HG02885 (cell line): ENCODE measurements around the gene ZNF426.
"Not testable (repeated sequence)": the region's sequence is repeated elsewhere in the genome, so short reads cannot be mapped to it uniquely, and the experiment has no call there.

Source experiments
- ATAC-seq: cut with Tn5 transposase; IDR thresholded peaks from one replicate; pipeline ENCODE4 v1.9.1; 2021; ENCODE audit warnings: mild to moderate bottlenecking; ENCODE audit not compliant: unreplicated experiment, poor library complexity

Gene ZNF426

GRCh38 chr19:9538183-9539058 is at the start of gene ZNF426:
Gene ZNF426 (minus strand): TSS chr19:9538645. CDS start chr19:9536232, 2,413 bp downstream.
- no peak for ATAC-seq

DNA sequence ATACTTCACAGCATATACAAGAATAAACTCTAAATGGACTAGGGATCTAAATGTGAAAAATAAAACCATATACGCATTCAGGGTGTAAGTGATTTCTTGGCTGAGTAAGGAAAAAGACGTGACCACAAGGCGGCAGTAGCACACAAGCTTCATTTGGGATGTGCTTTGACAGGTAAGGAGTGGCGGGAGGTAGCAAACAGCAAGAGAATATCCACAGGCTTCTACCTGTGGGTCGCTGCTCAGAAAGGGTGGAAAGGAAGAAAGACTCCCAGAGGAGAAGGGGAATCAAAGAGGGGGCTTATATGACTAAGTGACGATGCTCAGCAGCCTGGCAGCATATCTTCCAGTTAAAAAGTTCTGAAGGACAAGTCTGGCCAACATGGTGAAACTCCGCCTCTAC is 48.3 kb upstream of the ZNF426 start:
- ATAC-seq: no peak

DNA sequence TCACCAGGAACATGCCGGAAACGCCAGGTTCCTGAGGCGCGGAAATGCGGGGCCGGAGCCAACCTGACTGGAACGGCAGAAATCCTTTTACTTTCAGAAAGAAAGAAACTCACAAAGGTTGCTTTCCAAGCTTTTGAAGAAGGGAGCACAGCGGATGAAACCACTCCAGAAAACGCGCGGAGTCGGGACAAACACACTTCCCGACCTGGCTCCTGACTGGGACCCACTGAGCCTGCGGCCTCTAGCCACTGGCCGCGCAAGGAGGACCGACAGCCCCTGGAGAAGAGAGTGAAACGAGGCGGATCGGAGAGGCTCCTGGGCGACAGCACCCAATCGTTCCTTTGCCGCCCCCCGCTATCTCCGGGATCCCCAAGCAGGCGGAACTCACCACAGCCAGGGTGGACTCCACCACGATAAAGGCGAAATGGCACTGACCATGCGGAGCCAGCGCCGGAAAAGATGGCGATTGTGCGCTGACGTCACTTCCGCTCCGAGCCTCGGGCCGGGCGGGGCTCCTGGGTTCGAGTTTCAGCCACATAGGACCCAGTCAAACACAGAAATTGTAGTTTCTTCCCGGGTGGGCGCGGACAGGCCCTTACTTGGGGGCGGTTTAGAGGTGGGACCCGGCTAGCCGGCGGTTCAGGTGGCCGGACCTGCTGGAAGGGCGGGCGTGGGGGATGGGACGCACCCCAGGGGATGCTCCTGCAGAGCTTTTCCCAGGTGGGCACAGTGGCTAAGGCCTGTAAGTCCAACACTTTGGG is 45.8 kb upstream of the ZNF426 start, which contains the start of gene ZNF121:
ZNF121 (minus strand) TSS at position 432 of the 761 bp plus-strand sequence. CDS start 16,407 bp downstream, outside the sequence.
- ATAC-seq: peak; percentile 93

DNA sequence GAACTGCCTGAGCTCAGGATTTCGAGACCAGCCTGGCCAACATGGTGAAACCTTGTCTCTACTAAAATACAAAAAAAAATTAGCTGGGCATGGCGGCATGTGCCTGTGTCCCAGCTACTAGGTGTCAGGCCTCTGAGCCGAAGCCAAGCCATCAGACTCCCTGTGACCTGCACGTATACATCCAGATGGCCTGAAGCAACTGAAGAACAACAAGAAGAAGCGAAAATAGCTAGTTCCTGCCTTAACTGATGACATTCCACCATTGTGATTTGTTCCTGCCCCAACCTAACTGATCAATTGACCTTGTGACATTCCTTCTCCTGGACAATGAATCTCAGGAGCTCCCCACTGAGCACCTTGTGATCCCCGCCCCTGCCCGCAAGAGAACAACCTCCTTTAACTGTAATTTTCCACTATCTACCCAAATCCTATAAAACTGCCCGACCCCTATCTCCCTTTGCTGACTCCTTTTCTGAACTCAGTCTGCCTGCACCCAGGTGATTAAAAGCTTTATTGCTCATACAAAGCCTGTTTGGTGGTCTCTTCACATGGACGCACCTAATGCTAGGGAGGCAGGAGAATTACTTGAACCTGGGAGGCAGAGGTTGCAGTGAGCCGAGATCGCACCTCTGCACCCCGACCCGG is 43.8 kb upstream of the ZNF426 start:
- ATAC-seq: not testable (repeated sequence)

- no peak for ATAC-seq
These were observed 42.3 kb upstream of the ZNF426 start for GRCh38 chr19:9580728-9581127.

GRCh38 chr19:9570255-9570654 is 31.8 kb upstream of the ZNF426 start:
- ATAC-seq: no peak

DNA sequence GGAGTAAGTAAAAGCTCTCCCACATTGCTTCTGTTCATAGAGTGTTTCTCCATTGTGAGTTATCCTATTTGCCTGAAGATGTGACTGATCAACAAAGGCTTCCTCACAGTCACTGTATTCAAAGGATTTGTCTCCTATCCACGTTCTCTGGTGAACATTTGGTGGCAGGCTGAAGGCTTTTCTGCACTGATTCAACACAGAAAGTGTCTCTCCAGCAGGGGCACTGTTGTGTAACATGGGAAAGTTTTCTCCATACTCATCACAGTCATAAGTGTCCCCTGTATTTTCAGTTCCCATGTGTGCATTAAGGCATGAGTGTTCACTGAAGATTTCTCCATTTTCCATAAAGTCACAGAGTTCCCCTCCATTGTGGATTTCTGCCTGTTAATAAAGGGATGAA is 28.3 kb upstream of the ZNF426 start:
- ATAC-seq: no peak

DNA sequence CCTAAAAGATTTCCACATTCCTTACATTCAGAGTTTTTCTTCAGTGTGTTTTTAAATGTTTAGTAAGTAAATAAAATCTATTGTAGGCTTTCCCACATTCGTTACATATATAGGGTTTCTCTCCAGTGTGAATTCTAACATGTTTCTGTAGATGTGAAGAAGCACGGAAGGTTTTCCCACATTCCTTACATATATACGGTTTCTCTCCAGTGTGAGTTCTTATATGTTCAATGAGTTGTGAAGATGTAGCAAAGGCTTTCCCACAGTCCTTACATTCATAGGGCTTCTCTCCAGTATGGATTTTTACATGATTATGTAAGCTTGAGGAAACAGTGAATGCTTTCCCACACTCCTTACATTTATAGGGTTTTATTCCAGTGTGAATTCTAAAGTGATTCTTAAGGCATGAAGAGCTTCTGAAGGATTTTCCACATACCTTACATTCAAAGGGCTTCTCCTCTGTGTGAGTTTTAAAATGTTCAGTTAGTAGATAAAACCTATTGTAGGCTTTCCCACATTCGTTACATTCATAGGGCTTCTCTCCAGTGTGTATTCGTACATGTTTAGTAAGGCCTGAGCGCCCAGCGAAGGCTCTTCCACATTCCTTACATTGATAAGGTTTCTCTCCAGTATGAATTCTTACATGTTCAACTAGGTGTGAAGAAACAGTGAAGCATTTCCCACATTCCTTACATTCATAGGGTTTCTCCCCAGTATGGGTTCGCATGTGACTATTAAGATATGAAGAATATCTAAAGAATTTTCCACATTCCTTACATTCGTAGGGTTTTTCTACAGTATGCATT is 27.7 kb upstream of the ZNF426 start:
- no peak for ATAC-seq

- no peak for ATAC-seq
These were observed 14.3 kb upstream of the ZNF426 start for GRCh38 chr19:9552536-9553274.

GRCh38 chr19:9547870-9548269 is 9.4 kb upstream of the ZNF426 start:
- no peak for ATAC-seq

- not testable (repeated sequence) for ATAC-seq
These were observed 2.8 kb upstream of the ZNF426 start for GRCh38 chr19:9541281-9541680.

DNA sequence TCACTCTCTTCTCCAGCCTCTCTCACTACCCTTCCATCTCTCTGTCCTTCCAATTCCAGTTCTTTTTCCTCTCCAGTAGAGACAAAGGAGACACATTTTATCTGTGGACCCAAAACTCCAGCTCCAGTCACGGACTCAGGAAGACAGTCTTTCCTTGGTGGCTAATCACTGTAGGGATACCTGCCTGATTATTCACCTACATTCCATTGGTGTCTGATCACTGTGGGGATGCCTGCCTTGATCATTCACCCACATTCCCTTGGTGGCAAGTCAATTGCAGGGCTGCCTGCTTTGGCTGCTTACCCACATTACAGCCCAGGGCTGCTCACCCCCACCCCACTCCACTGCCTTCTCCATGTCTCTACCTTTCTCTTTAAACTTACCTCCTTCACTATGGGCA is 1.5 kb upstream of the ZNF426 start:
- not testable (repeated sequence) for ATAC-seq

DNA sequence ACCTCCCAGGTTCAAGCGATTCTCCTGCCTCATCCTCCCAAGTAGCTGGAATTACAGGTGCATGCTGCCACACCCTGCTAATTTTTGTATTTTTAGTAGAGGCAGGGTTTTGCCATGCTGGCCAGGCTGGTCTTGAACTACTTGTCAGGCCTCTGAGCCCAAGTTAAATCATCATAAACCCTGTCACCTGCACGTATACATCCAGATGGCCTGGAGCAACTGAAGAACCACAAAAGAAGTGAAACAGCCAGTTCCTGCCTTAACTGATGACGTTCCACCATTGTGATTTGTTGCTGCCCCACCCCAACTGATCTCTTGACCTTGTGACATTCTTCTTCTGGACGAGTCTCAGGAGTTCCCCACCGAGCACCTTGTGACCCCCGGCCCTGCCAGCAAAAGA is 756 bp upstream of the ZNF426 start:
- ATAC-seq: not testable (repeated sequence)

DNA sequence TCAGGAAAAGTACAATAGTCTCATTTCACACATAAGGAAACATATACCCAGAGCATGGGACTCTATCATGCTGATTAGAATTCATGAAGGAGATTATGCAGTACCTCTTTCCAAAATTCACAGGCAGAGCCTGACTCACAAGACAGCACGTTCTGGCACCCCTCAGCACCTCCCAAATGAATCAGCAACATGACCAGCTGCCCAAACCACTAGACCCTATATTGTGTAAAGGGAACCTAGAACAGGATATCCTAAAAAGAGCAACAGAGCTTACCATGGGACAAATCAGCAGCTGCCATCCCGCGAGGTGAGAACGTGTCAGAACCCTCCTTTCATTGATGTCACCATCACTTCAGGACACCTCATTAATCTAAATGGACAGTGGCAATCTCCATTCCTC is 2.5 kb downstream of the ZNF426 start:
- ATAC-seq: no peak

- no peak for ATAC-seq
These were observed 6.5 kb downstream of the ZNF426 start for GRCh38 chr19:9531933-9532332.

DNA sequence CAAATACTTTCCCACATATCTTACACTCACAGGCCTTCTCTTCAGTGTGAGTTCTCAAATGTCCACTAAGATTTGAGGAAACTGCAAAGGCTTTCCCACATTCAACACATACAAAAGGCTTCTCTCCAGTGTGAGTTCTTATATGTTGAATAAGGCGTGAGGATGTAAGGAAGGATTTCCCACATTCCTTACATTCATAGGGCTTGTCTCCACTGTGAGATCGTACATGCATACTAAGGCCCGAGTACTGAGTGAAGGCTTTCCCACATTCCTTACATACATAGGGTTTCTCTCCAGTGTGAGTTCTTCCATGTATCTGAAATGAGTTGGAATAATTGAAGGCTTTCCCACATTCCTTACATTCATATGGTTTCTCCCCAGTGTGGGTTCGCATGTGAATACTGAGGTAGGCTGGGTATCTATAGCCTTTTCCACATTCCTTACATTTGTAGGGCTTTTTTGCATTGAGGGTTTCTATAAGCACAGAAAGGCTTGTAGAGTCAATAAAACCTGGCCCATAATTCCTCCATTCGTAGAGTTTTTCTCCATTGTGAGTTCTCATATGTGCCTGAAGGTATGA is 9.6 kb downstream of the ZNF426 start:
- no peak for ATAC-seq

DNA sequence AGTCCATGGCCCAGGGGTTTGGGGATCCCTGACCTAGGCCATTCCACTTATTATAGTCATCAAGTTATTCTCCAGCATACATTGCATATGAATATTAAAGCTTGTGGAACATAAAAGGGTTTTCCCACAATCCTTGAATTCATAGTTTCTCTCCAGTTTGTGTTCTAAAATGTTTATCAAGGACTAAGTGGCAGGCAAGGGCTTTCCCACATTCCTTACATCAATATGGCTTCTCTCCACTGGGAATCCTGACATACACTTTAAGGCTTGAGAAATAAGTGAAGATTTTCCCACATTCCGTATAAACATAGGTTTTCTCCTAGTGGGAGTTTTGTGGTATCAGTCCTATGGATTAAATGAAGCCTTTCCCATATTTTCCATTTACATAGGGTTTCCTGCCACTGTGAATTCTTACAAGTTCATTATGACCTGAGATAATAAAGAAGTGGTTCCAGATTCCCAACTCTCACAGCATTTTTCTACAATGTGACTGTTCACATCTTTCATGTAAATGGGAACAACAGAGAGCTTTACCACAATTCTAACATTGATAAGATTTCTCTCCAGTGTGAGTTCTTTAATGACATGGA is 14.5 kb downstream of the ZNF426 start:
- ATAC-seq: no peak

GRCh38 chr19:9507285-9507684 is 31.2 kb downstream of the ZNF426 start:
- ATAC-seq: no peak

DNA sequence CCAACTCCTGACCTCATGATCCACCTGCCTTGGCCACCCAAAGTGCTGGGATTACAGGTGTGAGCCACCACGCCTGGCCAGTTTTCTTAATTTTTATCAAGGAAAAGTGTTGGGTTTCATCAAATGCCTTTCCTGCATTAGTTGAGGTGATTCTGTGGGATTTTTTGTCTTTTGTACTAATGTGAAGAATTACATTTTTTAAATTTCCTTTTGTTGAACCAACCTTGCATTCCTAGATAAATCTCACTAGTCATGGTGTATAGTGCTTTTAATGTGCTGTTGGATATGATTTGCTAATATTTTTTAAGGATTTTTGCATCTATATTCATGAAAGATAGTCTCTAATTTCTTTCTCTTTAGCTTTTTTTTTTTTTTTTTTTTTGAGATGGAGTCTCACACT is 37.6 kb downstream of the ZNF426 start:
- ATAC-seq: no peak
